ENCODE results near the gene AMBRA1. TPM values are rescaled to one million over a fixed set of nuclear protein-coding genes. Genes with fewer than 3 reads are reported as not detected.
A peak's percentile ranks its signal among the peaks of the same experiment; 100 is the strongest.

AMBRA1 gene
- total RNA-seq, 1 donor from 2014 or later: 11.3 TPM

- TF ChIP-seq CTCF (IDR thresholded peaks at IDR 0.05; ENCODE audit: insufficient read depth, low read length, severe bottlenecking): peak; percentile 18
- peak; percentile 68 for DNase-seq (ENCODE audit: low read depth)
- no peaks in the 10 kb centered on the region for H3K36me3 ChIP-seq (ENCODE audit: control insufficient read depth, insufficient read depth, low read length)
- peaks cover 28% of the 10 kb centered on the region for H3K27me3 ChIP-seq (ENCODE audit: control insufficient read depth, insufficient read depth, low read length)
- FAIRE-seq: no peak
- no peak overlapping the region for H3K4me3 ChIP-seq (ENCODE audit: low read depth, low read length)
These were observed 207.1 kb downstream of the AMBRA1 start for GRCh38 chr11:46386674-46387073.

GRCh38 chr11:46386005-46386578, 207.7 kb downstream of the AMBRA1 start:
- DNase-seq (ENCODE audit: low read depth): no peak
- H3K27me3 ChIP-seq (ENCODE audit: control insufficient read depth, insufficient read depth, low read length): peaks cover 28% of the 10 kb centered on the region
- H3K36me3 ChIP-seq (ENCODE audit: control insufficient read depth, insufficient read depth, low read length): no peaks in the 10 kb centered on the region
- no peak overlapping the region for H3K4me3 ChIP-seq (ENCODE audit: low read depth, low read length)
- TF ChIP-seq CTCF (IDR thresholded peaks at IDR 0.05; ENCODE audit: insufficient read depth, low read length, severe bottlenecking): no peak
- FAIRE-seq: peak; percentile 86

- FAIRE-seq: no peak
- no peak overlapping the region for H3K4me3 ChIP-seq (ENCODE audit: low read depth, low read length)
- TF ChIP-seq CTCF (IDR thresholded peaks at IDR 0.05; ENCODE audit: insufficient read depth, low read length, severe bottlenecking): no peak
- H3K27me3 ChIP-seq (ENCODE audit: control insufficient read depth, insufficient read depth, low read length): peaks cover 24% of the 10 kb centered on the region
- no peaks in the 10 kb centered on the region for H3K36me3 ChIP-seq (ENCODE audit: control insufficient read depth, insufficient read depth, low read length)
- DNase-seq (ENCODE audit: low read depth): no peak
These were observed 208.4 kb downstream of the AMBRA1 start for GRCh38 chr11:46385169-46386004.

- Histone ChIP-seq H3K36me3 (ENCODE audit: control insufficient read depth, insufficient read depth, low read length) (no peaks in the 10 kb centered on the region), H3K4me3 (ENCODE audit: low read depth, low read length) (no peak overlapping the region), H3K27me3 (ENCODE audit: control insufficient read depth, insufficient read depth, low read length) (peaks cover 15% of the 10 kb centered on the region)
- no peak for DNase-seq (ENCODE audit: low read depth)
- FAIRE-seq: no peak
- TF ChIP-seq CTCF (IDR thresholded peaks at IDR 0.05; ENCODE audit: insufficient read depth, low read length, severe bottlenecking): no peak
These were observed 209.7 kb downstream of the AMBRA1 start for GRCh38 chr11:46383974-46384701.

GRCh38 chr11:46383404-46383758, 210.4 kb downstream of the AMBRA1 start:
- TF ChIP-seq CTCF (IDR thresholded peaks at IDR 0.05; ENCODE audit: insufficient read depth, low read length, severe bottlenecking): no peak
- Histone ChIP-seq H3K4me3 (ENCODE audit: low read depth, low read length) (no peak overlapping the region), H3K36me3 (ENCODE audit: control insufficient read depth, insufficient read depth, low read length) (no peaks in the 10 kb centered on the region), H3K27me3 (ENCODE audit: control insufficient read depth, insufficient read depth, low read length) (peaks cover 10% of the 10 kb centered on the region)
- FAIRE-seq (no peak), DNase-seq (ENCODE audit: low read depth) (no peak)
